Stomach (tissue), 9 donors: Measurements from ENCODE around the gene TALDO1. TPM values are rescaled to one million over a fixed set of nuclear protein-coding genes. Genes with fewer than 3 reads are reported as not detected.

Source experiments
- DNase-seq, 2 donors: peaks; one replicate each; pipeline versions ENCODE4 v3.0.0 to v3.0.0-alpha.2; 2013 to 2019
- H3K27ac ChIP-seq, 5 donors: fragments of 200-600 bp in 4 of 5; sonication (generic) in 4 of 5; one replicate each; pipeline ENCODE4 v1.5.1; 2013 to 2019; ENCODE audit warnings: mild to moderate bottlenecking in 1 of 5, moderate library complexity in 1 of 5
- H3K27me3 ChIP-seq, 3 donors: fragments of 200-600 bp; sonication (generic); one replicate each; pipeline ENCODE4 v1.5.1; 2017 to 2019; ENCODE audit warnings: mixed run types in 1 of 3
- H3K36me3 ChIP-seq, 4 donors: fragments of 200-600 bp; sonication (generic); 1 replicate in 3 of 4; 2 replicates in 1 of 4; pipeline ENCODE4 v1.5.1; 2016 to 2019
- H3K4me1 ChIP-seq, 4 donors: fragments of 200-600 bp; sonication (generic); one replicate each; pipeline ENCODE4 v1.5.1; 2016 to 2019
- H3K4me3 ChIP-seq, 4 donors: fragments of 200-600 bp; sonication (generic) in 3 of 4; one replicate each; pipeline ENCODE4 v1.5.1; 2016 to 2019; ENCODE audit warnings: mild to moderate bottlenecking in 1 of 4
- H3K9me3 ChIP-seq, 4 donors: fragments of 200-600 bp; sonication (generic); one replicate each; pipeline ENCODE4 v1.5.1; 2016 to 2019
- EP300 ChIP-seq: sonication (generic); formaldehyde crosslinking; IDR thresholded peaks from one replicate; pipeline ENCODE4 v1.6.1; 2017; ENCODE audit warnings: antibody characterized with exemption
- POLR2A ChIP-seq, 4 donors: fragments of 450-650 bp; IDR thresholded peaks; one replicate each; pipeline ENCODE4 v1.6.1; 2016; ENCODE audit warnings: antibody characterized with exemption in 4 of 4, control low read depth in 2 of 4, mild to moderate bottlenecking in 1 of 4, moderate library complexity in 1 of 4
- POLR2AphosphoS5 ChIP-seq, 3 donors: sonication (generic); formaldehyde crosslinking; IDR thresholded peaks; one replicate each; pipeline ENCODE4 v1.6.1; 2016; ENCODE audit warnings: antibody characterized with exemption in 3 of 3
- WGBS, 5 donors: extraction: QIAGEN DNeasy Blood & Tissue Kit in 3 of 5; methylation state at CpG; one replicate each; pipeline versions ENCODE4 v1.1.5 to v1.1.7; 2013 to 2018; 5-methylcytosine and 5-hydroxymethylcytosine counted together
- intact Hi-C: fragments of 100-400 bp; cut with DNase I; formaldehyde crosslinking; loops from one replicate; pipeline ENCODE4 v1.15.1; 2023; ENCODE audit warnings: low total_unique reads
- polyA plus RNA-seq, 3 donors: library from polyadenylated mRNA; stranded (reverse); fragments of 200-250 nt; gene quantifications; one replicate each; pipeline ENCODE4 v1.2.3, GENCODE V29; 2013
- total RNA-seq, 5 donors: library from RNA; depleted of rRNA; stranded (reverse); fragments of >200 nt; gene quantifications; one replicate each; pipeline versions ENCODE4 v1.1.0 to v1.2.3, GENCODE V29; 2014 to 2016
- TF ChIP-seq, protein P1 (sequence below), 7 experiments: fragments of 450-650 bp in 4 of 7; fragments of 200-600 bp in 3 of 7; sonication (generic) in 3 of 7; IDR thresholded peaks; one replicate each; pipeline ENCODE4 v1.5.1; 2016 to 2019; ENCODE audit warnings: antibody characterized with exemption in 7 of 7, control low read depth in 2 of 7, mild to moderate bottlenecking in 1 of 7
- donor health status: healthy with polysubstance abuse.
- donor health status: Bipolar disorder and iron deficiency.
- donor health status: healthy.

The TALDO1 gene
- total and polyA plus RNA-seq, 8 donors = 85.9 to 258 (median 180) TPM

DNA sequence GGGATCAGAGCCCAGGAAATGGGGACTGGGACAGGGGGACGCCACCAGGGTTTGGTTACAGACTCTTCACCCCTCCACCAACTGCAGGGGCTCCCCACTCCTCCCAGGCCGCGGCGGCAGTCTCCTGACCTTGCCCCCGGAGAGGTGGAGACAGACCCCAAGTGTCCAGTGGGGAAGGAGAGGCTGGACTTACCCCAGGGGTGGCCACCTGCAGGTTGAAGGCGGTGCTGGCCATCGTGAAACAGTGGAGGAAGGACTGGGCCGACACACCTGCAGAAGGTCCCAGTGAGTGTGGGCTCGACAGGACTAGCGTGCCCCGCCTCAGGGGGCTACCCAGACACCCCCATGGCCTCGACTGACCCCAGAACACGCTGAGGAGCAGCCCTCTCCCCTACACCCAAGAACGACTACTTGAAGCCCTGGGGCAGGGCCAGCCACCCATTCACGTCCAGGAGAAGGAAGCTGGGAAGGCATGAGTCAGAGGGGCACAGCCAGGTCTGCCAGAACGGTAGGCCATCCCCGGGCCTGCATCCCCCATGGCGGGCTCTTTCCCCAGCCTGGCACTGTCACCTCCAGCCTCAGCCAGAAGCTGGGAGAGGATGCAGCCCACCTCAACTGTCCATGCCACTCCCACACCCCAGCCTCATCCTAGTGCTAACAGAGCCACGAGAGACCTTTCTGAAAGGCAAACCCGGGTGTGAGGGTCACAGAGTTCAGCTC lies 27.8 kb downstream of the TALDO1 start:
- Histone ChIP-seq H3K4me3 (peak overlapping the region in 2 of 4 donors; percentile 96 to 97), H3K27me3 (no peaks in the 10 kb centered on the region), H3K4me1 (peaks cover 30 to 69% (median 51%) of the 10 kb centered on the region in 4 donors), H3K9me3 (no peaks in the 10 kb centered on the region), H3K27ac (peak overlapping the region in 1 of 5 donors; percentile 38), H3K36me3 (peaks cover 29 to 55% (median 45%) of the 10 kb centered on the region in 4 donors)
- 67 to 74% (median 71%) methylated on average over 15 to 20 of the region's 20 CpGs for WGBS, 5 donors
- TF ChIP-seq POLR2A (IDR thresholded peaks at IDR 0.05) (no peak), EP300 (no peak), POLR2AphosphoS5 (IDR thresholded peaks at IDR 0.05) (no peak)
- TF ChIP-seq, protein P1, sequence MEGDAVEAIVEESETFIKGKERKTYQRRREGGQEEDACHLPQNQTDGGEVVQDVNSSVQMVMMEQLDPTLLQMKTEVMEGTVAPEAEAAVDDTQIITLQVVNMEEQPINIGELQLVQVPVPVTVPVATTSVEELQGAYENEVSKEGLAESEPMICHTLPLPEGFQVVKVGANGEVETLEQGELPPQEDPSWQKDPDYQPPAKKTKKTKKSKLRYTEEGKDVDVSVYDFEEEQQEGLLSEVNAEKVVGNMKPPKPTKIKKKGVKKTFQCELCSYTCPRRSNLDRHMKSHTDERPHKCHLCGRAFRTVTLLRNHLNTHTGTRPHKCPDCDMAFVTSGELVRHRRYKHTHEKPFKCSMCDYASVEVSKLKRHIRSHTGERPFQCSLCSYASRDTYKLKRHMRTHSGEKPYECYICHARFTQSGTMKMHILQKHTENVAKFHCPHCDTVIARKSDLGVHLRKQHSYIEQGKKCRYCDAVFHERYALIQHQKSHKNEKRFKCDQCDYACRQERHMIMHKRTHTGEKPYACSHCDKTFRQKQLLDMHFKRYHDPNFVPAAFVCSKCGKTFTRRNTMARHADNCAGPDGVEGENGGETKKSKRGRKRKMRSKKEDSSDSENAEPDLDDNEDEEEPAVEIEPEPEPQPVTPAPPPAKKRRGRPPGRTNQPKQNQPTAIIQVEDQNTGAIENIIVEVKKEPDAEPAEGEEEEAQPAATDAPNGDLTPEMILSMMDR (IDR thresholded peaks at IDR 0.05) = no peak
- DNase-seq = no peak
- intact Hi-C loops = no loop called here

DNA sequence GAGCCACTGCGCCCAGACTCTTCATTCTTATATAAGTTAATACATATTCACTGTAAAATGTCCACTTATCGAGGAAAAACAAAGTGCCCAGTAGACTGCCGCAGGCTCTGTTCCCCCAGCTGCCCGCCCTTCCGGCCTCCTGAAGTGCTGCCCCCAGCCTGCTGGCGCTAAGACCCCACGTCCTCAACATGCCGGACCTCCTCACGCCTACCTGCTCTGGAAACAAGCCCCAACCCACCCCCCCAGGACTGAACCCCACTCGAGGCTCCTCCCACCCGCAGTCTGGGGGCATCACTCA lies 28.9 kb downstream of the TALDO1 start:
- Histone ChIP-seq H3K4me1 (peaks cover 30 to 69% (median 54%) of the 10 kb centered on the region in 4 donors), H3K27me3 (no peaks in the 10 kb centered on the region), H3K4me3 (peak overlapping the region; percentile 96 to 97 (median 97)), H3K36me3 (peaks cover 17 to 51% (median 33%) of the 10 kb centered on the region in 4 donors), H3K9me3 (no peaks in the 10 kb centered on the region), H3K27ac (peak overlapping the region in 3 of 5 donors; percentile 86 to 93 (median 89))
- WGBS, 5 donors = 21 to 41% (median 29%) methylated on average over 11 of the region's 11 CpGs
- no peak for TF ChIP-seq EP300
- TF ChIP-seq POLR2AphosphoS5 (IDR thresholded peaks at IDR 0.05) = no peak
- TF ChIP-seq POLR2A (IDR thresholded peaks at IDR 0.05) = no peak
- TF ChIP-seq, protein P1 (IDR thresholded peaks at IDR 0.05) = no peak
- DNase-seq = no peak
- intact Hi-C loops = no loop called here

DNA sequence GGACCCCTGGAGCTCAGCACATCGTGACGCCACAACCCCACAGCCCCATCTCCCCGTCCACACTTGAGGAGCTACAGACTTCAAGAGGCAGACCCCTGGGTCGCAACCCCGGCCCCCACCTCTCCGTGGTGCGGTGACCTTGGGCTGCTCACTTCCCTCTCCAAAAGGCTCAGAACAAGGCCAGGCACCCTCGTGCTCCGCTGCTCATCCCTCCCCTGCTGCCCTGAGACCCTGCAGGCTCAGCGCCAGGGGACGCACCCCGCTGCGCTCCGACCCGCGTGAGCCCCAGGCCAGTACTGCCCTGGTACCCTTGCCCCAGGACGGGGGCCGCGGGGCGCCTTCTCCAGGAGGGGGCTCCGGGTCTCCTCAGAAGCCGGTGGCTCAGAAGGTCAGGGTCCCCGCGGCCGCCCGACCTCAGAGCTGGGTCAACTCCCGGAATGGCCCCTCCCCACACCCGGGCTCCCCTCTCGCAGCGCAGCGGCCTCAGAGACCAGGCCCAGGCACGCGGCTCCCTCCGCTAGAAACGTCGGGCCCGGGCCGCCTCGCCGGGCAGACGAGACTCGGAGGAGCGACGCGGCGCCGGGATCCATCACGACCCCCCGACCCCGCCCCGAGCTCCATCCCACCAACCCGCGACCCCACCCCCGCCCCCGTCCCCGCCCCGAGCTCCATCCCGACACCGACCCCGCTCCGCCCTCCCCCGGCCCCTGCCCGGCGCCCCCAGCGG lies 29.5 kb downstream of the TALDO1 start:
- Histone ChIP-seq H3K9me3 (no peaks in the 10 kb centered on the region), H3K4me1 (peaks cover 30 to 73% (median 54%) of the 10 kb centered on the region in 4 donors), H3K27ac (peak overlapping the region; percentile 81 to 93 (median 86)), H3K27me3 (no peaks in the 10 kb centered on the region), H3K4me3 (peak overlapping the region; percentile 96 to 97 (median 97)), H3K36me3 (peaks cover 12 to 46% (median 28%) of the 10 kb centered on the region in 4 donors)
- TF ChIP-seq EP300 = no peak
- no peak for TF ChIP-seq POLR2AphosphoS5 (IDR thresholded peaks at IDR 0.05)
- TF ChIP-seq, protein P1 (IDR thresholded peaks at IDR 0.05) = no peak
- TF ChIP-seq POLR2A (IDR thresholded peaks at IDR 0.05) = no peak
- DNase-seq = peak in 1 of 2 donors; percentile 68
- intact Hi-C loops = no loop called here
- 0 to 7% (median 1%) methylated on average over 10 to 65 of the region's 65 CpGs for WGBS, 5 donors

DNA sequence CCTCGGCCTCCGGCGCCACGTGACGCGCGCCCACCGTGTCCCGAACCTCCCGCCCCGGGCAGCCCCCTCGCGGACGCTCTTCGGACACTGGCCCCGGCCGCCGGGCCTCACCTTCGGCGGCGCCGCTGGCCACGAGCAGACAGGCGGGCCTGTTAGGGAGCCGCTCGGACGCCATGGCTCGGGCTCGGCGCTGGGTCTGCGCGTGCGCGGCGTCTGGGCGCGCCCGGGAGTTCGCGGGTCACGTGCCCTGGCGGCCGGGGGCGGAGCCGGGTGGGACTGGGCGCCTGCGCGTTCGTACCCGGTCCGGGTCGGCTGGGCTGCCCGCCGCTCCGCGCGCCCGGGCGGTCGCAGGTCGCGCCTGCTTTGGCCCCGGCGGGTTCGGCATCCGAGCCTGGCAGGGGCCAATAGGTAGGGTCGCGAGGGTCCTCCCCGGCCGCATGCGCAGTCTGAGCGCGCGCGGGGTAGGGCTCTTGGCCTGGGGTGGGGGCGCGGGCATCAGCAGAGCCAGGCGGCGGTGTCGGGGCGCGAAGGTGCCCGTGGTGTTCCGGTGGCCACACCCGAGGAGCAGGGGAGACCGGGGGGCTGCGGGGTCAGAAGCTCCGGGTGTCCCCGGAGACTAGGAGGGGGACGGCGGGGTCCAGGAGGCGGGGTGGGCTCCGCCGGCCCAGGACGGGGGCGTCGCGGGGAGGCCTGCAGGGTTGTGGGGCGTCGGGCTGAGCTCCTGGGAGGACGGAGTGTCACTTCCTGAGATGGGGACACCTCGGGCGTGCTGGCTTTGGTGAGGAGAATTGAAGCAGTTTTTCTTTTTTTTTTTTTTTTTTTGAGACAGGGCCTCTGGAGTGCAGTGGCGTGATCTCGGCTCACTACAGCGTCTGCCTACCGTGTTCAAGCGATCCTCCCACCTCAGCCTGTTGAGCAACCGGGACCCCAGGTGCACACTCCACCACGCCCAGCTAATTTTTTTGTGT lies 30.3 kb downstream of the TALDO1 start, which contains the start of gene GATD1:
TSS of gene GATD1 (minus strand) at position 200 of the 968 bp plus-strand sequence. CDS start at position 175, 25 bp downstream.
- WGBS, 5 donors = 1 to 2% (median 1%) methylated on average over 38 to 109 of the region's 110 CpGs
- H3K27ac ChIP-seq = peak within 1 kb of the TSS; percentile 81 to 93 (median 86)
- TF ChIP-seq, protein P1 (IDR thresholded peaks at IDR 0.05) = no peak
- peak in 2 of 3 donors; percentile 34 to 81 for TF ChIP-seq POLR2AphosphoS5 (IDR thresholded peaks at IDR 0.05)
- peak within 1 kb of the TSS; percentile 96 to 97 (median 97) for H3K4me3 ChIP-seq
- peaks cover 30 to 73% (median 56%) of the 10 kb centered on the region in 4 donors for H3K4me1 ChIP-seq
- no peaks in the 10 kb centered on the region for H3K9me3 ChIP-seq
- H3K36me3 ChIP-seq = peaks cover 10 to 37% (median 19%) of the 10 kb centered on the region in 4 donors
- no peaks in the 10 kb centered on the region for H3K27me3 ChIP-seq
- DNase-seq = peak; percentile 95 to 98
- intact Hi-C loops = no loop called here
